Measurements from ENCODE around the gene SDR42E2. TPM values are rescaled to one million over a fixed set of nuclear protein-coding genes. Genes with fewer than 3 reads are reported as not detected.

SDR42E2 gene
- total and polyA plus RNA-seq, 2 of the 8 experiments (the other 6 are each of a cell fraction or from before 2014, with no cell fraction given): 0.08 TPM; not detected in 1

GRCh38 chr16:22126037-22126558 is 36.2 kb upstream of the SDR42E2 start (continued):
- TF ChIP-seq CHD7 (IDR thresholded peaks at IDR 0.05; ENCODE audit: insufficient replicate concordance, low read length): no peak
